ENCODE measurements around the gene AEBP1.

The AEBP1 gene

GRCh38 chr7:44142028-44142427, 37.9 kb downstream of the AEBP1 start:
- no peak for DNase-seq (ENCODE audit: low read depth in 2 of 2)

- no peak for DNase-seq (ENCODE audit: low read depth in 2 of 2)
Observed at GRCh38 chr7:44143646-44144250, 39.6 kb downstream of the AEBP1 start.

GRCh38 chr7:44144426-44144967, 40.4 kb downstream of the AEBP1 start:
- DNase-seq (ENCODE audit: low read depth in 2 of 2) = no peak

GRCh38 chr7:44144968-44145478, 40.9 kb downstream of the AEBP1 start:
- no peak for DNase-seq (ENCODE audit: low read depth in 2 of 2)

GRCh38 chr7:44145479-44145968, 41.4 kb downstream of the AEBP1 start:
- DNase-seq (ENCODE audit: low read depth in 2 of 2) = peak; percentile 27 to 36

GRCh38 chr7:44145969-44146911, 42.1 kb downstream of the AEBP1 start:
- DNase-seq (ENCODE audit: low read depth in 2 of 2) = peak; percentile 55 to 58

- DNase-seq (ENCODE audit: low read depth in 2 of 2) = no peak
Observed at GRCh38 chr7:44147026-44147991, 43.2 kb downstream of the AEBP1 start.

GRCh38 chr7:44148166-44148565, 44.0 kb downstream of the AEBP1 start:
- no peak for DNase-seq (ENCODE audit: low read depth in 2 of 2)

GRCh38 chr7:44148961-44149536, 44.9 kb downstream of the AEBP1 start:
- DNase-seq (ENCODE audit: low read depth in 2 of 2) = no peak

- DNase-seq (ENCODE audit: low read depth in 2 of 2) = no peak
Observed at GRCh38 chr7:44149571-44150465, 45.7 kb downstream of the AEBP1 start.

GRCh38 chr7:44150466-44150832, 46.3 kb downstream of the AEBP1 start:
- no peak for DNase-seq (ENCODE audit: low read depth in 2 of 2)

GRCh38 chr7:44150966-44151941, 47.1 kb downstream of the AEBP1 start:
- no peak for DNase-seq (ENCODE audit: low read depth in 2 of 2)

- no peak for DNase-seq (ENCODE audit: low read depth in 2 of 2)
Observed at GRCh38 chr7:44151956-44152355, 47.8 kb downstream of the AEBP1 start.

GRCh38 chr7:44152971-44153947, 49.1 kb downstream of the AEBP1 start:
- no peak for DNase-seq (ENCODE audit: low read depth in 2 of 2)

GRCh38 chr7:44153948-44154335, 49.8 kb downstream of the AEBP1 start:
- DNase-seq (ENCODE audit: low read depth in 2 of 2) = no peak

GRCh38 chr7:44154703-44155102, 50.6 kb downstream of the AEBP1 start:
- DNase-seq (ENCODE audit: low read depth in 2 of 2) = no peak
